ENCODE results near the gene TBL1XR1.

DNA sequence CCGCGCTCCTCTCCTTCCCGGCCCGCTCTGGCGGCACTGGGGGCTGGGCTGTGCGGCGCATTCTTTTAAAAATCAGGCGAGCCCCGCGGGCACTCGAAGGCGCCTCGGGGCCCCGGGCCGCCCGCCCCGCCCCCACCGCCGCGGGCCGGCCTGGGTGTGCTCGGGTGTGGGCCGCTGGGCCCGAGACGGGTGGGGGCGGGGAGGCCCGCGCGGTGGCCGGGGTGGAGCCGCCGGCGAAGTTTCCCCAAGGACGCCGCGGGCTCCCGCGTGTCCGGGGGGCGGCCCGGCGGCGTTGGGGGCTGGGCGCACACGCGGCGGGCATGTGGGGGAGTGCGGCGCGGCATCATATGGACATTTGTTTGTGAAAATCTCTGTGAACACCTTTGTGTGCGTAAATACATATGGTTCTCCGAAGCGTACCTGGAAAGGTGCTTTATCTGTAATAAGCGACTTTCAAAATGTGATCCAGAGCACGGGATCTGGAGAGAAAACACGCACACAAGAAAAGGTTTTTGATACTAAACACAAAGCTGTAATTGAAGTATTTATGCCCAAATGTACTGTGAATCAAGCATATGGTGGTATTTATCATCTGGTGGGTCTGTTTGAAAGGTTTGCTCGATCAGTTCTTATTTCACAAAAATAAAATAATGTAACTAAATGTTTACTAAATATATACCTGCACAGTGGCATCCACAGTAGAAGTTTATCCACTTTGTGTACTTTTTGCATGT lies 612 bp upstream of the TBL1XR1 start:
- TF ChIP-seq, protein P1, sequence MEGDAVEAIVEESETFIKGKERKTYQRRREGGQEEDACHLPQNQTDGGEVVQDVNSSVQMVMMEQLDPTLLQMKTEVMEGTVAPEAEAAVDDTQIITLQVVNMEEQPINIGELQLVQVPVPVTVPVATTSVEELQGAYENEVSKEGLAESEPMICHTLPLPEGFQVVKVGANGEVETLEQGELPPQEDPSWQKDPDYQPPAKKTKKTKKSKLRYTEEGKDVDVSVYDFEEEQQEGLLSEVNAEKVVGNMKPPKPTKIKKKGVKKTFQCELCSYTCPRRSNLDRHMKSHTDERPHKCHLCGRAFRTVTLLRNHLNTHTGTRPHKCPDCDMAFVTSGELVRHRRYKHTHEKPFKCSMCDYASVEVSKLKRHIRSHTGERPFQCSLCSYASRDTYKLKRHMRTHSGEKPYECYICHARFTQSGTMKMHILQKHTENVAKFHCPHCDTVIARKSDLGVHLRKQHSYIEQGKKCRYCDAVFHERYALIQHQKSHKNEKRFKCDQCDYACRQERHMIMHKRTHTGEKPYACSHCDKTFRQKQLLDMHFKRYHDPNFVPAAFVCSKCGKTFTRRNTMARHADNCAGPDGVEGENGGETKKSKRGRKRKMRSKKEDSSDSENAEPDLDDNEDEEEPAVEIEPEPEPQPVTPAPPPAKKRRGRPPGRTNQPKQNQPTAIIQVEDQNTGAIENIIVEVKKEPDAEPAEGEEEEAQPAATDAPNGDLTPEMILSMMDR (IDR thresholded peaks at IDR 0.05; ENCODE audit: low read length) = no peak
- TF ChIP-seq EZH2 (IDR thresholded peaks at IDR 0.05; ENCODE audit: borderline replicate concordance, low read length) = no peak

All from OCI-LY1 (cell line).